ENCODE data around the gene AP5Z1.
A peak's percentile ranks its signal among the peaks of the same experiment; 100 is the strongest.

AP5Z1 gene

DNA sequence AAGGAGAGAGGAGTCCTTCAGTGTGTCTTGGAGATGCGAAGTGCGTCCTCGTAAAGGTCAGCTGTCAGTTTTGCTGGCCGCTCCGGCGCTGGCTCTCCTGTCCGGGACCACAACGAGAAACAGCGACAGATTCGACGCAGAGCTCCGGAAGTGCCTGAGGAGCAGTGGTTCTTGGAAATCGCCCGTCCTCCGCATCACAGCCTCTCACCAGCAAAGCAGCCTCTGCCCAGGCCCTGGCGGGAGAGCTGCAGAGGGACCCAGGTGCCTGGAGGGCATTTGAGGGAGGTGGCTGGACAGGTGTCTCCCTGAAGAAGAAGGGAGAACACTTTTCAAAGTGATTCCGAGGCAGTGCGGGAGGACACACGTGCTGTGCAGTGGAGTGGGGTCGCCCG lies 11.6 kb upstream of the AP5Z1 start:
- TF ChIP-seq, protein P1, sequence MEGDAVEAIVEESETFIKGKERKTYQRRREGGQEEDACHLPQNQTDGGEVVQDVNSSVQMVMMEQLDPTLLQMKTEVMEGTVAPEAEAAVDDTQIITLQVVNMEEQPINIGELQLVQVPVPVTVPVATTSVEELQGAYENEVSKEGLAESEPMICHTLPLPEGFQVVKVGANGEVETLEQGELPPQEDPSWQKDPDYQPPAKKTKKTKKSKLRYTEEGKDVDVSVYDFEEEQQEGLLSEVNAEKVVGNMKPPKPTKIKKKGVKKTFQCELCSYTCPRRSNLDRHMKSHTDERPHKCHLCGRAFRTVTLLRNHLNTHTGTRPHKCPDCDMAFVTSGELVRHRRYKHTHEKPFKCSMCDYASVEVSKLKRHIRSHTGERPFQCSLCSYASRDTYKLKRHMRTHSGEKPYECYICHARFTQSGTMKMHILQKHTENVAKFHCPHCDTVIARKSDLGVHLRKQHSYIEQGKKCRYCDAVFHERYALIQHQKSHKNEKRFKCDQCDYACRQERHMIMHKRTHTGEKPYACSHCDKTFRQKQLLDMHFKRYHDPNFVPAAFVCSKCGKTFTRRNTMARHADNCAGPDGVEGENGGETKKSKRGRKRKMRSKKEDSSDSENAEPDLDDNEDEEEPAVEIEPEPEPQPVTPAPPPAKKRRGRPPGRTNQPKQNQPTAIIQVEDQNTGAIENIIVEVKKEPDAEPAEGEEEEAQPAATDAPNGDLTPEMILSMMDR (IDR thresholded peaks at IDR 0.05; ENCODE audit: low read depth, low read length), result no peak
- no peak for DNase-seq (ENCODE audit: extremely low read depth, low read depth)

DNA sequence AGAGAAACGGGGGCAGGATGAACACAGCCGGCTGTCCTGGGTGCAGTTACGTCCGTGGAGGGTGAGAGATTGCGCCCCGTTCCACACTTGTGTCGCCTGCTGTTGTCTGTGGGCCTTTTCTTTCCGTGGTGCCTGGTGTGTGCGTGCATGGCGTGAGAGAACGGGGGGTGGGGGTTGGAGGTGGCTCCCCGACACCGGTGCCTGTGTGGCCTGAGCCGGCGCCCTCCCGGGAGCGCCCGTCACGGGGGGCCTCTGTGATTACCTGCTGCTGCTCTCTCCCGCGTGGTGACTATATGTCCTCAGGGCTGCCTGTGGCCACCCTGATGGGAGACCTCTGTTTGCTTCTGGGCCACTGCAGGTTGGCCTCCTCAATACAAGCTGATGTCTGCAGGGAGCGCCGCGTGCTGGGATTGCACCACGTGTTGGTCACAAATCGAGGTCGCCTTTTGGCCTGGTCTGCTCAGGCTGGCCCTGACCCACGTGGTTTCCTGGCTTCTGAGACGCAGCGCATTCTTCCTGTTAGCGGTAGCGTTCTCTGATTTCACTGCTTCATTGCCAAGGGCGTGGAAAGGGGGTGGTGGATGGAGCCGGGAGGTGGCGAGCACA lies 10.9 kb upstream of the AP5Z1 start:
- TF ChIP-seq, protein P1 (IDR thresholded peaks at IDR 0.05; ENCODE audit: low read depth, low read length), result no peak
- no peak for DNase-seq (ENCODE audit: extremely low read depth, low read depth)

DNA sequence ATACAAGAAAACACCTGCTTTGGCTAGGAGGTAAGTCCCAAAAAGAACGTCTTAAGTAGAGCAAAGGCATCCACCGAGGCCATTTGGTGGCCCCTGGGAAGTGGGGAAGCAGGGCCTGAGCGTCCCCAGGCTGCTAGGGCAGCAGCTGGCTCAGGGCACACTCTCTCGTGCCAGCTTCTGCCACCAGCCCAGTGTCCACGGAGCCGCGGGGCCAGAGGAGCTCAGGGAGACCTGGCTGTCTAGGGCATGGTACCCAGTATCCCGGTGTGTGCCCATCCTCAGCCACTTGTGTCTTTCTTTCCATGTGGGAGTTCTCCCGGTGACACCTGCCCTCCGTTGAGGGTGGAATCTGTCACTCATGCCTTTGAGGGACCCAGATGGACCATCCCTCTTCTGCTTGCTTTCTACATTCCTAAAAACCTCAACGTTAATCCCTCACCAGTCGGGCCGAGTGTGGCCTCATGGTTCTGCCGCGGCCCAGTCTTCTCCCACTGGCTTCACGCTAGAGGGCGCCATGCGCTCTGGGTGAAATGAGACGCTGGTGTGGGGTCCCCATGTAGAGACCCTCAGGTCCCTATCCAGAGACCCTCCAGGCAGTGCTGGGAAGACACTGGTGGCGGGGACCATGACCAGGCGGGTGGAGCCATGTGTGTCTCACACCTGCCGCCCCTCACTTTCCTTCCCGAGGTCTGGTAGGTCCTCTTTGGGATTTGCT lies 9.5 kb upstream of the AP5Z1 start:
- TF ChIP-seq, protein P1 (IDR thresholded peaks at IDR 0.05; ENCODE audit: low read depth, low read length), result peak; percentile 33
- no peak for DNase-seq (ENCODE audit: extremely low read depth, low read depth)

- DNase-seq (ENCODE audit: extremely low read depth, low read depth), result no peak
- TF ChIP-seq, protein P1 (IDR thresholded peaks at IDR 0.05; ENCODE audit: low read depth, low read length), result no peak
Measured at GRCh38 chr7:4766666-4767519, 8.5 kb upstream of the AP5Z1 start.

DNA sequence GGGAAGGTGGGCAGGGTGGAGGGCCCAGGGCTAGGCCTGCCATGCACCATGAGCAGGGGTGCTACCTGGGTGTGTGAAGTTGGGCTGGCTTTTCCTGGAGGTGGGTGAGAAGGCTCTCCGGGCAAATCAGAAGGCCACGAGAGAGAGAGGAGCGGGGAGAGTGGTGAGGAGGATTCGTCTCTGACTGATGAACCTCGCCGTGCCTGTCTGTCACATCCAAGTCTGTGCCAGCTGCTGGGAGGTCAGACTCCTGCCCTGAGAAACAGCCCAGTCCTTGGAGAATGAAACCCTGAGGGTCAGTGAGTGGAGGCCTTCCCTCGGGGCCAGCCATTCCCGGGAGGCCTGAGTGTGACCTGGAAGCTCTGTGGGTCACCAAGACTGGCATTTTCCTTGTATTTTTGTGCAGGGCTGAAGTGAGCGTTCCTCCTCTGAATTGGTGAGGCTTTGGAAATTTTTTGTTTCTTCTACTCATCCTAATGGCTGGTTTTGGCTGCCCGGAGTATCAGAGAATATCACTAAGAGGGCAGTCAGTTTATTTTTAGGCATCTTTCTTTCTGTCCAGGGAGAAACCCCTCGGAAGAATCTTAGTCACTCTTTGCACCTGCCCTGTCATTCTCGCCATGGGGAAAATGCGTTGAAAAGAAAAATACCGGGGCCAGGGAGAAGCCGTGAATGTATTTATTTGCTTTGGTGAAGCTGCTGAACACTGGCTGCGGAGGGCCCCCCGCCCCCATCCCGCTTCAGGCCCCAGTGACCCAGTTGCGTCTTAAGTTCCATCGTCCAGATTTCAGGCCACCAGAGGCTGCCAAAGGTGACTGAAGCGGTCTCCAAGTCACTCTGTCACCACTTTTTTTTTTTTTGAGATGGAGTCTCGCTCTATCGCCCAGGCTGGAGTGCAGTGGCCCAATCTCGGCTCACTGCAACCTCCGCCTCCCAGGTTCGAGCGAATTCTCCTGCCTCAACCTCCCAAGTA lies 6.5 kb upstream of the AP5Z1 start:
- TF ChIP-seq, protein P1 (IDR thresholded peaks at IDR 0.05; ENCODE audit: low read depth, low read length), result no peak
- DNase-seq (ENCODE audit: extremely low read depth, low read depth), result no peak

DNA sequence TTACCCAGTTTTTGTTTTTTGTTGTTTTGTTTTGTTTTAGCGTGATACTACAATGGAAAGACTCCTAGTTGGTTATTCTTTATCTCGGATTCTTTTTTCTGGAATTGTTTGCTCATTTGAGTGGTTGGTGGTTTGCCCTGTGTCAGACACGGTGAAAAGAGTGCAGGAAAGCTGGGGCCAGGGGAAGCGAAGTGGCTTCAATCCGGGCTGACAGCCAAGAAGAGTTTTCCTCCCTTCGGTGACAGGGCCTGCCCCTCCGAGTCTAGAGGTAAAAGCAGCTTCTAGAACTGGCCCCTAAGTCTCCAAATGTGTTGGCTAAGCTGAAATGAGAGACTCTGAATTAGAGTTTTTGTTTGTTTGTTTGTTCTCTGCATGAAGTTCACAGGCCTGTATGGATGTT lies 5.7 kb upstream of the AP5Z1 start:
- DNase-seq (ENCODE audit: extremely low read depth, low read depth), result no peak
- TF ChIP-seq, protein P1 (IDR thresholded peaks at IDR 0.05; ENCODE audit: low read depth, low read length), result no peak
